Omental fat pad (tissue), 4 donors: ENCODE measurements around the gene PKNOX2. TPM values are rescaled to one million over a fixed set of nuclear protein-coding genes. Genes with fewer than 3 reads are reported as not detected.
A peak's percentile ranks its signal among the peaks of the same experiment; 100 is the strongest.

ENCODE experiments used
- ATAC-seq: fragments of 150-250 bp; one replicate; pipeline ENCODE4 v1.9.1; 2016; ENCODE audit warnings: mild to moderate bottlenecking, moderate library complexity; ENCODE audit not compliant: low FRiP score
- DNase-seq: peaks from one replicate; pipeline ENCODE4 v3.0.0-alpha.2; 2019; ENCODE audit warnings: low spot score
- total RNA-seq, 4 donors: library from RNA; depleted of rRNA; stranded (reverse); fragments of >200 nt; gene quantifications; one replicate each; pipeline ENCODE4 v1.1.0, GENCODE V29; 2016
- TF ChIP-seq, protein P1 (sequence below), 3 donors: fragments of 450-650 bp; IDR thresholded peaks; one replicate each; pipeline ENCODE4 v1.5.1; 2016 to 2017; ENCODE audit warnings: antibody characterized with exemption in 3 of 3, mild to moderate bottlenecking in 3 of 3, moderate library complexity in 2 of 3

Gene PKNOX2
- total RNA-seq, 4 donors from 2014 or later, result 0.19 to 2.7 (median 0.82) TPM

DNA sequence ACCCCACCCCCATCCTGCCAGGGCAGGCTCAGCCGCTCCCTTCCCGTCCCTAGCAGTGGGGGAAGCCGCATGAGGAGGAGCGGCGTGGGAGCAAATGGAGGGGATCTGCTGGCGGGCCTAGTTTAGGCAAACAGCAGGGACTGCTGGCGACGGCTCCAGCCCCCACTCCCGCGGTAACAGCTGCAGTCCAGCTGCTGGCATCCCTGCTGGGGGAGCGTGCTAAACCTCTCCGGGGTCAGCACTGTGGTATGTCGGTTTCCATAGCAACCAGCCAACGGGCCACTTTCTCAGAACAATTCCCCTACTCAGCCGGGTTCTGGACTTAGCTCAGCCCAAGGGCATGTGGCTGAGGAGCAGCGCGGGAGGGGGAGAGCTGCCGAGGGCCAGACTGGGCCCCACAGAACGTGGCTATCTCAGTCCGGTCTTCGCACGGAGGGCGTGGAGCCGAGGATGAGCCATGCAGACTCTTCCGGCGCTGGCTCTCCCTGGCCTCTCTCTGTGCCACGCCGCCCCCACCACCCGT is 98.8 kb downstream of the PKNOX2 start:
- TF ChIP-seq, protein P1, sequence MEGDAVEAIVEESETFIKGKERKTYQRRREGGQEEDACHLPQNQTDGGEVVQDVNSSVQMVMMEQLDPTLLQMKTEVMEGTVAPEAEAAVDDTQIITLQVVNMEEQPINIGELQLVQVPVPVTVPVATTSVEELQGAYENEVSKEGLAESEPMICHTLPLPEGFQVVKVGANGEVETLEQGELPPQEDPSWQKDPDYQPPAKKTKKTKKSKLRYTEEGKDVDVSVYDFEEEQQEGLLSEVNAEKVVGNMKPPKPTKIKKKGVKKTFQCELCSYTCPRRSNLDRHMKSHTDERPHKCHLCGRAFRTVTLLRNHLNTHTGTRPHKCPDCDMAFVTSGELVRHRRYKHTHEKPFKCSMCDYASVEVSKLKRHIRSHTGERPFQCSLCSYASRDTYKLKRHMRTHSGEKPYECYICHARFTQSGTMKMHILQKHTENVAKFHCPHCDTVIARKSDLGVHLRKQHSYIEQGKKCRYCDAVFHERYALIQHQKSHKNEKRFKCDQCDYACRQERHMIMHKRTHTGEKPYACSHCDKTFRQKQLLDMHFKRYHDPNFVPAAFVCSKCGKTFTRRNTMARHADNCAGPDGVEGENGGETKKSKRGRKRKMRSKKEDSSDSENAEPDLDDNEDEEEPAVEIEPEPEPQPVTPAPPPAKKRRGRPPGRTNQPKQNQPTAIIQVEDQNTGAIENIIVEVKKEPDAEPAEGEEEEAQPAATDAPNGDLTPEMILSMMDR (IDR thresholded peaks at IDR 0.05), result no peak
- ATAC-seq, result peak; percentile 78
- DNase-seq, result no peak

- TF ChIP-seq, protein P1 (IDR thresholded peaks at IDR 0.05), result no peak
- ATAC-seq, result no peak
Observed at GRCh38 chr11:125264100-125265022, 99.8 kb downstream of the PKNOX2 start.

DNA sequence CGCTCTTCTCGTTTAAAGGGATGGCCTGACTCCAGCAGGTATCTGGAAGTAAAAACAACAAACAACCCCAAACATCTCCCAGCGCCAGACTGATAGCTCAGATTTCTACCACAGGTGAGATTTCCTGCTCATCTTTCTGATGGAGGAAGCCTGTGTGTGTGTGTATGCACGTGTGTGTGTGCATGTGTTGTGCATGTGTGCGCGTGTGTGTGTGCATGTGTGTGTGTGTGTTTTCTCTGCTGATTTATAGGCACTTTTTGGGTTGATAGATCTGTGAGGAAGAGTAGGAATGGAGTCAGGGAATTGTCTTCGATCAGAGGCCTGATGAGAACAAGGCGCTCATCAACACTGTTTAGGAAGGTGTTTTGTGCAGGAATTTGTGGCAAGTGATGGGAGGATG is 103.0 kb downstream of the PKNOX2 start:
- ATAC-seq (no peak), DNase-seq (no peak)

More at GRCh38 chr11:125264100-125265022, 99.8 kb downstream of the PKNOX2 start:
- no peak for DNase-seq

DNA sequence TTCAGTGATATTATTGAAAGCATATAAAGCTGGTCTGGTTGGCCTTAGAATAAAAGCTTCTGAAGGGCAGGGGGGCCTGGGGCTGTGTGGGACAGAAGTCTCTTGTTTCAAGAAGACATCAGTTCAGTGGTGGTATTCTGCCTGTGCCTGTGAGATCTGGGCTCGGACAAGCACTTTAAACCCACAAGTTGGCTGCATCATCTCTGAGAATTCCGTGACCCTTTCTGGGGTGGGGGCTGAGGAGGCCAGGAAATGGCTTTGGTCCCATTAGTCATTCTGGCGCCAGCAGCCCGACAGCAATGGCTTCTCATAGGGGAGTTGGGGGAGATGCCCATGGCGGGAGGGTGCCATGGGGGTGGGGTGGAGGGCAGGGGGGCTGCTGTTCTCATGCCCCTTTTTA is 104.1 kb downstream of the PKNOX2 start:
- ATAC-seq (no peak), DNase-seq (no peak)
- TF ChIP-seq, protein P1 (IDR thresholded peaks at IDR 0.05), result no peak

More for the DNA sequence above, 103.0 kb downstream of the PKNOX2 start:
- TF ChIP-seq, protein P1 (IDR thresholded peaks at IDR 0.05), result no peak

GRCh38 chr11:125270106-125270505 is 105.6 kb downstream of the PKNOX2 start:
- DNase-seq (no peak), ATAC-seq (no peak)
- TF ChIP-seq, protein P1 (IDR thresholded peaks at IDR 0.05), result no peak

GRCh38 chr11:125270711-125271110 is 106.2 kb downstream of the PKNOX2 start:
- no peak for DNase-seq
- TF ChIP-seq, protein P1 (IDR thresholded peaks at IDR 0.05), result no peak
- ATAC-seq, result no peak
